ENCODE results near the gene RC3H2. TPM values are rescaled to one million over a fixed set of nuclear protein-coding genes. Genes with fewer than 3 reads are reported as not detected.
A peak's percentile ranks its signal among the peaks of the same experiment; 100 is the strongest.

Gene RC3H2
- total RNA-seq, 2 experiments from 2014 or later, result 21.5 to 24.4 TPM

GRCh38 chr9:122940749-122941581, 35.8 kb upstream of the RC3H2 start, which contains the start of gene RABGAP1:
TSS of gene RABGAP1 (plus strand) at chr9:122941020. CDS start at chr9:122957060, 16,040 bp downstream.
- H3K4me3 Mint-ChIP-seq, result peak within 1 kb of the TSS; percentile 99
- intact Hi-C loops (cut with DNase I, micrococcal nuclease), result loop anchor here (1.0 to 10.0 kb wide), 10 partner anchors 10 to 676 kb away; partner anchors contain the start of genes RC3H2 (in 2 of the 2), ZBTB26 (in 2 of the 2), ZBTB6 (in 2 of the 2) and MRRF (in 1 of the 2)
- peak; percentile 99 for DNase-seq
- H3K27me3 Mint-ChIP-seq, result no peaks in the 10 kb centered on the region
- H3K4me1 Mint-ChIP-seq, result peaks cover 34% of the 10 kb centered on the region
- peaks cover 22% of the 10 kb centered on the region for H3K36me3 Mint-ChIP-seq (ENCODE audit: low read depth)
- H3K27ac Mint-ChIP-seq, result peak within 1 kb of the TSS; percentile 95
- ChIA-PET POLR2A (interaction anchor here (0.5 to 2.7 kb wide), 9 partner anchors 9 to 884 kb away, joined by 3 to 26 read pairs (median 4); partner anchors contain the start of genes PDCL, RC3H2, ZBTB26 and ZBTB6), CTCF (interaction anchor here (0.5 to 2.0 kb wide), 8 partner anchors 9 to 121 kb away, joined by 3 to 15 read pairs (median 4); partner anchors contain the start of genes PDCL, ZBTB26 and ZBTB6)
- H3K9me3 Mint-ChIP-seq (ENCODE audit: low read depth), result no peaks in the 10 kb centered on the region
- peak; percentile 99 for ATAC-seq

GRCh38 chr9:122940454-122940748, 35.2 kb upstream of the RC3H2 start:
- Mint-ChIP-seq H3K9me3 (ENCODE audit: low read depth) (no peaks in the 10 kb centered on the region), H3K4me1 (peaks cover 29% of the 10 kb centered on the region), H3K27ac (peak overlapping the region; percentile 78), H3K36me3 (ENCODE audit: low read depth) (peaks cover 23% of the 10 kb centered on the region), H3K27me3 (no peaks in the 10 kb centered on the region), H3K4me3 (peak overlapping the region; percentile 99)
- DNase-seq (no peak), ATAC-seq (no peak)
- ChIA-PET POLR2A (interaction anchor here (0.6 to 2.7 kb wide), 8 partner anchors 9 to 885 kb away, joined by 3 to 26 read pairs (median 4); partner anchors contain the start of genes PDCL, RC3H2, ZBTB26 and ZBTB6), CTCF (interaction anchor here (0.6 to 2.0 kb wide), 7 partner anchors 9 to 120 kb away, joined by 3 to 15 read pairs (median 5); partner anchors contain the start of genes PDCL, ZBTB26 and ZBTB6)
- intact Hi-C loops (cut with DNase I, micrococcal nuclease), result loop anchor here (1.0 to 10.0 kb wide), 8 partner anchors 9 to 676 kb away; partner anchors contain the start of genes ZBTB26 (in 2 of the 2), MRRF (in 1 of the 2), PDCL (in 1 of the 2) and RBM18 (in 1 of the 2)

GRCh38 chr9:122939601-122940000, 34.4 kb upstream of the RC3H2 start:
- no peaks in the 10 kb centered on the region for H3K9me3 Mint-ChIP-seq (ENCODE audit: low read depth)
- ChIA-PET CTCF (interaction anchor here (1.4 to 2.8 kb wide), 2 partner anchors 36 to 51 kb away, joined by 7 to 12 read pairs; no protein-coding TSS in a partner anchor), POLR2A (interaction anchor here (0.9 to 2.7 kb wide), 3 partner anchors 8 to 35 kb away, joined by 3 to 26 read pairs (median 11); partner anchors contain the start of genes RC3H2 and ZBTB26)
- ATAC-seq (no peak), DNase-seq (no peak)
- H3K4me1 Mint-ChIP-seq, result peaks cover 28% of the 10 kb centered on the region
- no peaks in the 10 kb centered on the region for H3K27me3 Mint-ChIP-seq
- peaks cover 23% of the 10 kb centered on the region for H3K36me3 Mint-ChIP-seq (ENCODE audit: low read depth)
- intact Hi-C loops (cut with DNase I, micrococcal nuclease), result loop anchor here in 1 of 2 experiments (10.0 kb wide), 1 partner anchor 845 kb away; the partner anchor contains the start of gene TTLL11
- peak overlapping the region; percentile 66 for H3K27ac Mint-ChIP-seq
- no peak overlapping the region for H3K4me3 Mint-ChIP-seq

- Mint-ChIP-seq H3K4me1 (peaks cover 25% of the 10 kb centered on the region), H3K27me3 (no peaks in the 10 kb centered on the region), H3K27ac (no peak overlapping the region), H3K36me3 (ENCODE audit: low read depth) (peaks cover 23% of the 10 kb centered on the region), H3K4me3 (no peak overlapping the region), H3K9me3 (ENCODE audit: low read depth) (no peaks in the 10 kb centered on the region)
- DNase-seq, result no peak
- CTCF ChIA-PET, result interaction anchor here (2.8 kb wide), 1 partner anchor 34 kb away, joined by 7 read pairs; no protein-coding TSS in a partner anchor
- intact Hi-C loops (cut with DNase I, micrococcal nuclease), result loop anchor here in 1 of 2 experiments (10.0 kb wide), 1 partner anchor 842 kb away; the partner anchor contains the start of gene TTLL11
- POLR2A ChIA-PET, result no interaction called here
- ATAC-seq, result no peak
These were observed 31.7 kb upstream of the RC3H2 start for GRCh38 chr9:122936883-122937282.

GRCh38 chr9:122936464-122936863, 31.3 kb upstream of the RC3H2 start:
- H3K27ac Mint-ChIP-seq, result no peak overlapping the region
- no peak overlapping the region for H3K4me3 Mint-ChIP-seq
- ChIA-PET POLR2A (no interaction called here), CTCF (interaction anchor here (0.8 kb wide), 1 partner anchor 53 kb away, joined by 3 read pairs; no protein-coding TSS in a partner anchor)
- peaks cover 21% of the 10 kb centered on the region for H3K4me1 Mint-ChIP-seq
- ATAC-seq (no peak), DNase-seq (no peak)
- H3K9me3 Mint-ChIP-seq (ENCODE audit: low read depth), result no peaks in the 10 kb centered on the region
- H3K27me3 Mint-ChIP-seq, result no peaks in the 10 kb centered on the region
- intact Hi-C loops (cut with DNase I, micrococcal nuclease), result loop anchor here in 1 of 2 experiments (10.0 kb wide), 1 partner anchor 842 kb away; the partner anchor contains the start of gene TTLL11
- peaks cover 20% of the 10 kb centered on the region for H3K36me3 Mint-ChIP-seq (ENCODE audit: low read depth)

GRCh38 chr9:122931226-122932121, 26.3 kb upstream of the RC3H2 start, which contains the start of gene ZBTB26:
TSS of gene ZBTB26 (minus strand) at chr9:122931512. CDS start at chr9:122919934, 11,578 bp downstream.
- Mint-ChIP-seq H3K4me1 (peaks cover 12% of the 10 kb centered on the region), H3K27me3 (no peaks in the 10 kb centered on the region), H3K27ac (peak within 1 kb of the TSS; percentile 98), H3K9me3 (ENCODE audit: low read depth) (no peaks in the 10 kb centered on the region), H3K36me3 (ENCODE audit: low read depth) (peaks cover 5% of the 10 kb centered on the region), H3K4me3 (no peak within 1 kb of the TSS)
- POLR2A ChIA-PET, result interaction anchor here (0.7 to 3.2 kb wide), 5 partner anchors 10 to 124 kb away, joined by 3 to 26 read pairs (median 9); partner anchors contain the start of genes RABGAP1, RC3H2 and ZBTB6
- DNase-seq (peak; percentile 95), ATAC-seq (peak; percentile 99)
- intact Hi-C loops (cut with DNase I, micrococcal nuclease), result loop anchor here (1.0 to 10.0 kb wide), 6 partner anchors 9 to 837 kb away; partner anchors contain the start of genes RC3H2 (in 2 of the 2), ZBTB6 (in 2 of the 2), PDCL (in 1 of the 2) and TTLL11 (in 1 of the 2)
- CTCF ChIA-PET, result interaction anchor here (0.7 to 2.1 kb wide), 9 partner anchors 10 to 1262 kb away, joined by 3 to 15 read pairs (median 3); partner anchors contain the start of genes PDCL and RABGAP1

- peaks cover 12% of the 10 kb centered on the region for H3K4me1 Mint-ChIP-seq
- H3K4me3 Mint-ChIP-seq, result no peak overlapping the region
- DNase-seq (no peak), ATAC-seq (no peak)
- peaks cover 2% of the 10 kb centered on the region for H3K36me3 Mint-ChIP-seq (ENCODE audit: low read depth)
- H3K9me3 Mint-ChIP-seq (ENCODE audit: low read depth), result no peaks in the 10 kb centered on the region
- POLR2A ChIA-PET, result interaction anchor here (1.2 to 3.2 kb wide), 3 partner anchors 10 to 18 kb away, joined by 5 to 26 read pairs (median 16); partner anchors contain the start of genes RABGAP1 and ZBTB6
- H3K27ac Mint-ChIP-seq, result no peak overlapping the region
- H3K27me3 Mint-ChIP-seq, result no peaks in the 10 kb centered on the region
- intact Hi-C loops (cut with DNase I, micrococcal nuclease), result loop anchor here (1.0 to 10.0 kb wide), 6 partner anchors 10 to 836 kb away; partner anchors contain the start of genes RC3H2 (in 2 of the 2), ZBTB6 (in 2 of the 2), PDCL (in 1 of the 2) and TTLL11 (in 1 of the 2)
- CTCF ChIA-PET, result interaction anchor here (0.7 to 1.2 kb wide), 7 partner anchors 10 to 832 kb away, joined by 3 to 15 read pairs (median 5); partner anchors contain the start of genes RABGAP1, RC3H2 and ZBTB6
These were observed 25.5 kb upstream of the RC3H2 start for GRCh38 chr9:122930541-122931225.

- H3K4me1 Mint-ChIP-seq, result peaks cover 10% of the 10 kb centered on the region
- CTCF ChIA-PET, result interaction anchor here (0.7 to 1.3 kb wide), 7 partner anchors 11 to 831 kb away, joined by 3 to 9 read pairs (median 5); partner anchors contain the start of genes RABGAP1, RC3H2 and ZBTB6
- POLR2A ChIA-PET, result interaction anchor here (0.5 to 1.2 kb wide), 3 partner anchors 17 to 109 kb away, joined by 3 to 5 read pairs (median 4); partner anchors contain the start of gene ZBTB6
- no peaks in the 10 kb centered on the region for H3K9me3 Mint-ChIP-seq (ENCODE audit: low read depth)
- H3K4me3 Mint-ChIP-seq, result no peak overlapping the region
- no peak for DNase-seq
- intact Hi-C loops (cut with DNase I, micrococcal nuclease), result loop anchor here (2.0 to 10.0 kb wide), 2 partner anchors 25 to 835 kb away; partner anchors contain the start of genes RC3H2 (in 1 of the 2) and TTLL11 (in 1 of the 2)
- peaks cover under 1% of the 10 kb centered on the region for H3K36me3 Mint-ChIP-seq (ENCODE audit: low read depth)
- no peak for ATAC-seq
- no peak overlapping the region for H3K27ac Mint-ChIP-seq
- no peaks in the 10 kb centered on the region for H3K27me3 Mint-ChIP-seq
These were observed 24.7 kb upstream of the RC3H2 start for GRCh38 chr9:122929796-122930354.

GRCh38 chr9:122923947-122924346, 18.8 kb upstream of the RC3H2 start:
- Mint-ChIP-seq H3K4me1 (peaks cover 4% of the 10 kb centered on the region), H3K4me3 (no peak overlapping the region), H3K9me3 (ENCODE audit: low read depth) (no peaks in the 10 kb centered on the region), H3K36me3 (ENCODE audit: low read depth) (peaks cover 3% of the 10 kb centered on the region), H3K27me3 (no peaks in the 10 kb centered on the region), H3K27ac (no peak overlapping the region)
- peak; percentile 44 for ATAC-seq
- POLR2A ChIA-PET, result interaction anchor here (1.0 kb wide), 1 partner anchor 17 kb away, joined by 3 read pairs; the partner anchor contains the start of gene RABGAP1
- intact Hi-C loops (cut with DNase I, micrococcal nuclease), result no loop called here
- CTCF ChIA-PET, result interaction anchor here (0.7 to 0.8 kb wide), 2 partner anchors 17 to 30 kb away, joined by 3 read pairs; partner anchors contain the start of gene RABGAP1
- no peak for DNase-seq

Measured in activated CD4-positive, alpha-beta T cell treated with anti-CD3 and anti-CD28 coated beads for 36 hours (primary cell).